Stimulated activated CD8-positive, alpha-beta memory T cell treated with anti-CD3 and anti-CD28 coated beads, Interleukin-15, amount 100 ng/mL, for 1 hour (primary cell): ENCODE results near the gene CCDC146.
"Not testable (repeated sequence)": the region's sequence is repeated elsewhere in the genome, so short reads cannot be mapped to it uniquely, and the experiment has no call there.

Experiments used
- DNase-seq: peaks from one replicate; pipeline ENCODE4 v3.0.0-alpha.2; 2020; ENCODE audit warnings: low read depth

The CCDC146 gene

DNA sequence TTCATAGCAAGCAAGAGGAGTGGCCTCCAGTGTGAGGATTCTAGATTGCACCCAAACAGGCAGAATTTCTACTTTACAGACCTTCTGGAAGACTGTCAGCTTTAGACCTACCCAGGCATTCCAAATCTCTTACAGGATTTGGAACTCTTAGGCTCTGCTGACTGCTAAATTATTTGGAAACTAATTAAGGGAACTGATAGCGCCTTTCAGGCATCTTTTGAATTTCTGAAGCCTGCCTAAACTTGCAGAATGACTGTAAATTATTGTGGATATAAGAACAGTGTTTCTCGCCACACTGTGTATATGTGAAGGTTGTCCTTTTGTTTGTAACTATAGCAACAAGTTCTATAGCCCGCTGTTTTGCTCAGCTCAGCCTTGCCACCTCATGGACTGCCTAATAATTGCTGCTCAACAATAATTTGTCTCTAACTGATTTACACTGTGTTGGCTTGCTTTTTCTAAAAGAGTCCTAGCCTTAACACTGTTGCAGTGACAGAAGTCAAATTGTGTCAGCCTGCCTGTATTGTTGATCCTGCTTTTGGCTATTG lies 32.6 kb downstream of the CCDC146 start:
- DNase-seq: not testable (repeated sequence)

GRCh38 chr7:77155601-77156377 lies 33.4 kb downstream of the CCDC146 start:
- not testable (repeated sequence) for DNase-seq

- not testable (repeated sequence) for DNase-seq
Observed at GRCh38 chr7:77157034-77157433, 34.6 kb downstream of the CCDC146 start.

DNA sequence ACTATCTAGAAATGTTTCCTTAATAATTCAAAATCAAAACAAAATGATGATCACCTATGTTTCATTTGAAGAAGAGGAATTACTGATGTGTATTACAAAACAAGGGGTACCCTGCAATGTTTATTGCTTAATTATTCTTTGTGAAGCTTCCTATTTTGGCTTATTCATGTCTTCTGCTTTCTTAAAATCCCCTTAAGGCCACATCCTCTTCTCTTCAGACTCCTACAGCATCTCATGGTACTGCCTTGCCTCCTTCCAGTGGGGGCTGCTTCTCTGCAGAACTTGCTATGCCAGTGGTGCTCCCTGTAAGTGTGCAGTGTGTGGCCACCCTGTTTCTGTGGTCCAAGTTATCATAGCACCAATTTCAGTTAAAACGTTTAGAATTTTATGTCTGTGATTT lies 35.0 kb downstream of the CCDC146 start:
- DNase-seq: no peak

DNA sequence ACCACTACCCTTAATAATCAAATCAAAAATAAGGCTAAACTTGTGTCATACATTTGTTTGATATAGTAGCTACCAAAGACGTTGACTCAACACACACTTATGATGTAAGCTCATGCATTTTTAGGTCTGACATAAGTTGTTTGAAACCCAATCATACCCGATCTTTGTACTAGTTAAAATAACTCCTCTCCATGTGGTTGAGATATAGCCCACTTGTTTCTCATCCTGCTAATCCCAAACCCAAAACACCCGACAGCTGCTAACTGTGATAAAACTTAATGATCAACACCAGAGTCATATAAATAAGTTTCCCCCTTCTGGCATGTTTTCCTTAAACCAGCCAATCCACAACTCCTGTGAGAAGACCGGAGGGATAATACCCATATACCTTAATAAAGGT lies 48.7 kb downstream of the CCDC146 start:
- DNase-seq: not testable (repeated sequence)

- not testable (repeated sequence) for DNase-seq
Observed at GRCh38 chr7:77172437-77173172, 50.2 kb downstream of the CCDC146 start.

DNA sequence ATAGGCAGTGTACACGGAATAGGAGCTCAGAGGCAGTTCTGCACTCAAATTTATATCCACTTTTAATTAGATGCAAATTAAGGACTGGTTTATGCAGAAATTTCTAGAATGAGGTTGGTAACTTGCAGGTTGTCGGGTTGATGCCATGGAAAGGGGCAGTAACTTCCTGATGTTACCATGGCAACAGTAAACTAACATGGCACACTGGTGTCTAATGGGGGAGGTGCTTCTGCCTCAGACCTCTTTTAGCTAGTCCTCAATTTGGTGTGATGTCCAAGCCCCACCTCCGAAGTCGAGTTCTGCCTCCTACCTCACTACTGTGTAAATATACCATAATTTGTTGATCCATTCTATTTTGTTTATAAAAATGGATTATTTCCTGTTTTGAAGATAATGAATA lies 52.0 kb downstream of the CCDC146 start:
- not testable (repeated sequence) for DNase-seq

DNA sequence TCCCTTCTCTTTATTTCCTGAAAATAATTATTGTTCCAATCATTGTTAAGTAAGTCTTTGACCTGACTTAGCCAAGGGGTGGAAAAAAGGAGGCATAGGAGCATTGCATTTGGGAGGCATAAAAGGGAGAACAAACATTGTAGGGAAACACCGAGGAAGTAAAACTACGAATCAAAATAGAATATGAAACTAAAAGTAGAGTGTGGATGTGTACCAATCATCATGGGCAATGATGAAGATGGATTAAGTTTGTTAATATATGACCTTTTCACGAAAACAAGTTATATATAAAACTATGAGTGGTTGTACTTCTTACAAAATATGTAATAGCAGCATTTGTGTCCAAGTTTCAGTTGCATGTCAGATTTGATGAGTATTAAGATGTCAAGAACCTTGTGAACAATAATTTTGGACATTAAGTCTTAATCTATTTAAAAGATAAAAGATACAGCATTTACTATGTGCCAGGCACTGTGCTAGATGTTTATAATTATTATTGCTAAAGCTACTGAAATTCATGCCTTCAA lies 52.9 kb downstream of the CCDC146 start:
- DNase-seq: not testable (repeated sequence)

DNA sequence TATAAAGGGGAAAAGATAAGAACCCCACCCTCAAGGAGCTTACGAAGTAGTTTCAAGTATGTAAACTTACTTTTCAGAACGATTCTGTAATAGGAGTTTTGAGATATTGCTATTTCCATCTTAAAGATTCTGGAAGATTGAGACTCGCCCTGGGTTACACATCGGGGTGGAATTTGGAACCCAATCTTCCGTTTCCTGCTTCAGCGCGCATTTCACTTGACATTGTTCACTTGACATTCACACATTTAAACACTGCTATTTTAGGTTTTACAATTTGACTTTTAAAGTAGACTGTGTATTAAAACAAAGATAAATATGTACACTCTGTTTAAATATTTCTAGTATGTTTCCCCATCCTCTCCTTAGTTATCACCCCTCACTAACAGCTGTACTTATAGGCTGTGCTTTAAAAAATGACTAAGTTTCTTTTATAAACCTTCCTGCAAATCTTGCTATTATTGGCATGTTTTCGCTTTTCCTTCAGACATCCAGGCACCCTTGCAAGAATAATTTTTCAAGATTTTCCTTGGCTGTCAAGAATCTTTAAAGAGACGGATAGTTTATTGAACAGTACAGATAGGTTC lies 55.0 kb downstream of the CCDC146 start:
- not testable (repeated sequence) for DNase-seq

- not testable (repeated sequence) for DNase-seq
Observed at GRCh38 chr7:77178024-77178423, 55.6 kb downstream of the CCDC146 start.

GRCh38 chr7:77181015-77181595 lies 58.7 kb downstream of the CCDC146 start:
- DNase-seq: no peak

DNA sequence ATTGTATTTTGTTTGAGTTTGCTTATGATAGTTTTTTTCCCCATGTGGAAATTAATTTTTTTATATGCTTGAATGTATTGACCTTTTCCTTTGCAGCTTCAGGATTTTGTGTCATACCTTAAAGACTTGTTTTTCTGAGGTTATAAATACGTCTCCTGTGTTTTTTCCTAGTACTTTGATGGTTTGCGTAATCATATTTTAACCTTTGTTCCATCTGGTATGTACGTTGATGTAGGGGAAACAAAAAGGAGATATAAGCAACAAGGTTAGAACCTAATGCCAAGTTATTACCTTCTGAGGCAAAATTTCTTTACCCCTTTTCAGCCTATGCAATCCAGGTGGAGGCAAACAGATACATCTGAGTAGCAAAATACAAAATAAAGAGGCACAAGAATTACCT lies 59.3 kb downstream of the CCDC146 start:
- no peak for DNase-seq

- DNase-seq: no peak
Observed at GRCh38 chr7:77182261-77182660, 59.8 kb downstream of the CCDC146 start.

DNA sequence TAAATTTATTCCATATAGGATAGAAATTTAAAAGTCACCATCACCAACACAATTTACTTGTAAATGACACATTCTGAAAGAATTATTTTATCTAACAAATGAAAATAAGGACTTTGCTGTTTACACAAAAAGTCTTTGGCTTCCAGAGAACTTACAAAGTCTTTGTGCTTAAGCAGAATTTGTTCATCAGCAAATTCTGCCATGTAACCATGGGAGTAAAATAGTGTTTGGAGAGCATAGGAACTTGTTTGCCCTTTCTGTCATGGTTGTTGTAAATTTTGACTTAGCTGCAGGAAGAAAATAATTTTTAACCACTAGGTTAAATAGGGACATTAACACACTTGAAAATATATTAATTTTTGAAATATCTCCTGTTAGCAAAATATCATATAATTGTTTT lies 62.0 kb downstream of the CCDC146 start:
- no peak for DNase-seq

DNA sequence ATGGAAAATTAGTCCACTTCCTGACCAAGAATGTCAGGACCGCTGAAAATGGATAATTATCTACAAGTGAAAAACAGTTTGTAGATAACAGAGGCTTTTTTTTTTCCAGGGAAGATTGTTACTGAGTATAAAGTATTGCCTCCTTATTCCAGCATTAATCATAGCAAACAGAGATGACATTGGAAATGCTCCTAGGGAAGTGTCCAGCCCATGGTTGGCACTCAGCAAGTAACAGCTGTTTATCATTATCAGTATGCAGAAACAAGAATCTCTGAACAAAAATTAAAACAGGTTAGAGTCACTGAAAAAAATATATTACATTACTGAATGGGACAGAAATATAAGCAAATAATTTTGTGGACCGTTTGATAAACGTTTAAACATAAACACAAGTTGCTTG lies 62.6 kb downstream of the CCDC146 start:
- no peak for DNase-seq

- DNase-seq: no peak
Observed at GRCh38 chr7:77185866-77186265, 63.5 kb downstream of the CCDC146 start.

DNA sequence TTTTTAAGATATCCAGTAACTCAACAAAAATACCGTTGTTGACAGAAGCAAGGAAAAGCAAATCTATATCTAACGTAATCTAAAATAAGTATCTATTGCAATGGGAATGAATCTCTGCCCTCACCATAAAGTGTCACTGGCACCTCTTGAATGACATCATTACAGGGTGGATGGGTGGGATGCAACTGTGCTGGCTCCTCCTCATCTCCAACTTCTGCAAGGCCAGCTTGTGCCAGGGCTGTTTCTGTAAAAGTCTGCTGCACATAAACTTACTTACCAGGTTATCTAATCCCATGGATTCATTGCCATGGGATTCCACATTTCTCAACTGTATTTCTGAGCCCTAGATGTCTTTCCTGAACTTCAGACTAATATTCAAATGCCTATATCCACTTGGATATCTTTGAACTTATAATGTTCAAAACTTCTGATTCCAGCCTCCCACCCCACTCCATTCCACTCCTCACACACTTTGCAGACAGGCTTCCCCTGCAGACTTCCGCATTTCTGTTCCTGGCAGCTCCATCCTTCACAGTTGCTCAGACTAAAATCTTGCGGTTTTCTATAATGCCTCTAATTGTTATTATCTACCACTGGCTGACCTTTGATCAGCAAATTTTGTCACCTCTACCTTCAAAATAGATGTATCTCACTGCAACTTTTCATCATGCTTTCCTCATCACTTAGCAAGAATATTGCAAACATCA lies 66.5 kb downstream of the CCDC146 start:
- no peak for DNase-seq

- no peak for DNase-seq
Observed at GRCh38 chr7:77197141-77197540, 74.7 kb downstream of the CCDC146 start.

GRCh38 chr7:77199013-77199966 lies 76.9 kb downstream of the CCDC146 start, which contains the start of gene FGL2:
Gene FGL2 (minus strand): TSS chr7:77199819. CDS start chr7:77199793, 26 bp downstream.
- DNase-seq: no peak

- no peak for DNase-seq
Observed at GRCh38 chr7:77200542-77200941, 78.1 kb downstream of the CCDC146 start.
